Right renal pelvis (tissue), 4 donors: ENCODE measurements around the gene CALM1. TPM values are rescaled to one million over a fixed set of nuclear protein-coding genes. Genes with fewer than 3 reads are reported as not detected.
"Not testable (repeated sequence)": the region's sequence is repeated elsewhere in the genome, so short reads cannot be mapped to it uniquely, and the experiment has no call there.

Experiments
- DNase-seq, 4 donors: peaks; one replicate each; pipeline ENCODE4 v3.0.0-alpha.2; 2013; ENCODE audit warnings: low read depth in 4 of 4, low spot score in 3 of 4, missing footprints in 1 of 4
- polyA plus RNA-seq, 4 donors: library from polyadenylated mRNA; unstranded; fragments of 120-200 nt; gene quantifications; one replicate each; pipeline ENCODE4 v1.2.1, GENCODE V29; 2013; ENCODE audit not compliant: insufficient read length in 4 of 4

CALM1 gene
- polyA plus RNA-seq, 4 donors, result 323 to 439 (median 407) TPM

GRCh38 chr14:90383126-90383730 lies 13.6 kb upstream of the CALM1 start:
- peak; percentile 97 to 99 (median 99) for DNase-seq

GRCh38 chr14:90383731-90384542 lies 12.9 kb upstream of the CALM1 start:
- no peak for DNase-seq

GRCh38 chr14:90384543-90384911 lies 12.3 kb upstream of the CALM1 start:
- no peak for DNase-seq

GRCh38 chr14:90386321-90386720 lies 10.5 kb upstream of the CALM1 start:
- DNase-seq, result no peak

- DNase-seq, result no peak
These were observed 9.5 kb upstream of the CALM1 start for GRCh38 chr14:90387206-90387760.

GRCh38 chr14:90388437-90388836 lies 8.4 kb upstream of the CALM1 start:
- no peak for DNase-seq

- no peak for DNase-seq
These were observed 7.8 kb upstream of the CALM1 start for GRCh38 chr14:90388982-90389381.

- DNase-seq, result no peak
These were observed 2.9 kb upstream of the CALM1 start for GRCh38 chr14:90393966-90394365.

GRCh38 chr14:90394782-90395181 lies 2.0 kb upstream of the CALM1 start:
- DNase-seq, result not testable (repeated sequence)

- DNase-seq, result no peak
These were observed 841 bp downstream of the CALM1 start for GRCh38 chr14:90397425-90398314.

- no peak for DNase-seq
These were observed 1.5 kb downstream of the CALM1 start for GRCh38 chr14:90398315-90398839.

- DNase-seq, result no peak
These were observed 2.2 kb downstream of the CALM1 start for GRCh38 chr14:90398841-90399540.

- DNase-seq, result peak in 3 of 4 donors; percentile 78 to 88 (median 83)
These were observed 3.0 kb downstream of the CALM1 start for GRCh38 chr14:90399541-90400444.

- no peak for DNase-seq
These were observed 4.2 kb downstream of the CALM1 start for GRCh38 chr14:90400904-90401561.

- no peak for DNase-seq
These were observed 5.2 kb downstream of the CALM1 start for GRCh38 chr14:90402016-90402415.

- DNase-seq, result no peak
These were observed 6.2 kb downstream of the CALM1 start for GRCh38 chr14:90403065-90403464.

- DNase-seq, result no peak
These were observed 8.3 kb downstream of the CALM1 start for GRCh38 chr14:90405101-90405500.

- DNase-seq, result no peak
These were observed 8.9 kb downstream of the CALM1 start for GRCh38 chr14:90405755-90406154.
